SK-N-SH (cell line): ENCODE data around the gene NFE2. TPM values are rescaled to one million over a fixed set of nuclear protein-coding genes. Genes with fewer than 3 reads are reported as not detected.

Source experiments
- CTCF ChIA-PET: fragments of 300-600, 350-600 bp; formaldehyde crosslinking; extraction: SDS; loops from one replicate; lab custom pipeline; 2021; lab: Yijun Ruan, JAX
- POLR2A ChIA-PET: fragments of 350-600 bp; sonication (Branson Sonifier 250); formaldehyde crosslinking; extraction: SDS; loops from one replicate; lab custom pipeline; 2020; ENCODE audit warnings: antibody characterized with exemption, inconsistent platforms; lab: Yijun Ruan, JAX
- DNase-seq: peaks from one replicate; pipeline ENCODE4 v3.0.0; 2012
- H2AFZ ChIP-seq: fragments of 200-600 bp; sonication (generic); 2 replicates; pipeline ENCODE4 v1.8.1; 2016; ENCODE audit warnings: antibody characterized with exemption, mild to moderate bottlenecking, low read depth
- H3F3A ChIP-seq: fragments of 200-600 bp; sonication (generic); replicated peaks from 2 replicates; pipeline ENCODE3; 2016; ENCODE audit warnings: antibody characterized with exemption, mild to moderate bottlenecking; ENCODE audit not compliant: insufficient read depth
- H3K27ac ChIP-seq, 2 experiments: fragments of 200-500 bp in 1 of 2; fragments of 200-600 bp in 1 of 2; sonication (Bioruptor generic) in 1 of 2; sonication (generic), shearing (Covaris generic) in 1 of 2; 2 replicates each; pipeline versions ENCODE4 v1.5.1 to v1.6.1; 2014 to 2016; ENCODE audit warnings: low read depth in 2 of 2, inconsistent platforms in 1 of 2, low read length in 1 of 2, mild to moderate bottlenecking in 1 of 2, mixed read lengths in 1 of 2
- H3K27me3 ChIP-seq: fragments of 200-600 bp; sonication (generic), shearing (Covaris generic); 2 replicates; pipeline ENCODE4 v1.6.1; 2016; ENCODE audit warnings: mixed run types; ENCODE audit not compliant: insufficient read depth
- H3K36me3 ChIP-seq, 2 experiments: fragments of 200-500 bp in 1 of 2; fragments of 200-600 bp in 1 of 2; sonication (Bioruptor generic) in 1 of 2; sonication (generic) in 1 of 2; replicated peaks in 1 of 2; 2 replicates each; pipeline versions ENCODE3 to v1.5.1; 2014 to 2016; ENCODE audit warnings: low read length in 1 of 2, mild to moderate bottlenecking in 1 of 2; ENCODE audit not compliant: insufficient read depth in 2 of 2, control insufficient read depth in 1 of 2
- H3K4me1 ChIP-seq, 2 experiments: fragments of 200-500 bp in 1 of 2; fragments of 200-600 bp in 1 of 2; sonication (Bioruptor generic) in 1 of 2; sonication (generic), shearing (Covaris generic) in 1 of 2; 2 replicates each; pipeline versions ENCODE4 v1.5.1 to v1.6.1; 2014 to 2016; ENCODE audit warnings: low read depth in 1 of 2, low read length in 1 of 2, mixed run types in 1 of 2; ENCODE audit not compliant: insufficient read depth in 2 of 2, control insufficient read depth in 1 of 2
- H3K4me2 ChIP-seq: fragments of 200-600 bp; sonication (generic), shearing (Covaris generic); 2 replicates; pipeline ENCODE4 v1.6.1; 2017; ENCODE audit warnings: mixed run types
- H3K4me3 ChIP-seq, 2 experiments: fragments of 200-500 bp in 1 of 2; fragments of 200-600 bp in 1 of 2; sonication (Bioruptor generic) in 1 of 2; sonication (generic), shearing (Covaris generic) in 1 of 2; 2 replicates each; pipeline versions ENCODE4 v1.5.1 to v1.8.1; 2014 to 2016; ENCODE audit warnings: low read depth in 2 of 2, inconsistent platforms in 1 of 2, low read length in 1 of 2, mild to moderate bottlenecking in 1 of 2, mixed read lengths in 1 of 2, moderate library complexity in 1 of 2
- H3K79me2 ChIP-seq: fragments of 200-600 bp; sonication (generic); 2 replicates; pipeline ENCODE4 v1.8.1; 2017; ENCODE audit warnings: mild to moderate bottlenecking; ENCODE audit not compliant: insufficient read depth
- H3K9ac ChIP-seq: fragments of 200-600 bp; sonication (generic); 2 replicates; pipeline ENCODE4 v1.6.1; 2017; ENCODE audit warnings: mixed run types
- H3K9me2 ChIP-seq: fragments of 200-600 bp; sonication (generic); 2 replicates; pipeline ENCODE4 v1.6.1; 2017; ENCODE audit warnings: mixed run types
- H3K9me3 ChIP-seq: fragments of 200-600 bp; sonication (generic); 2 replicates; pipeline ENCODE4 v1.6.1; 2017; ENCODE audit warnings: mixed run types, mild to moderate bottlenecking, moderate library complexity
- H4K20me1 ChIP-seq: fragments of 200-600 bp; sonication (generic); 2 replicates; pipeline ENCODE4 v1.6.1; 2017; ENCODE audit warnings: mild to moderate bottlenecking, mixed run types; ENCODE audit not compliant: insufficient read depth
- EP300 ChIP-seq, 2 experiments: IDR thresholded peaks; 2 replicates each; pipeline versions ENCODE4 v1.4.0 to v1.6.1; 2012; ENCODE audit warnings: borderline replicate concordance in 1 of 2, low read depth in 1 of 2, low read length in 1 of 2
- FOSL2 ChIP-seq: IDR thresholded peaks from 2 replicates; pipeline ENCODE4 v1.4.0; 2012; ENCODE audit warnings: low read depth, mild to moderate bottlenecking, moderate library complexity, borderline replicate concordance
- GATA2 ChIP-seq: sonication (generic); formaldehyde crosslinking; IDR thresholded peaks from 2 replicates; pipeline ENCODE4 v1.5.0; 2020; ENCODE audit warnings: mild to moderate bottlenecking, missing genetic modification reagents
- JUND ChIP-seq: IDR thresholded peaks from 2 replicates; pipeline ENCODE4 v1.4.0; 2012
- MEF2A ChIP-seq: IDR thresholded peaks from 2 replicates; pipeline ENCODE4 v1.4.0; 2012; ENCODE audit warnings: low read depth, borderline replicate concordance
- MXI1 ChIP-seq: IDR thresholded peaks from 2 replicates; pipeline ENCODE4 v1.6.1; 2012; ENCODE audit warnings: mild to moderate bottlenecking, low read depth, low read length, improper control_type of control experiment
- NFIC ChIP-seq: IDR thresholded peaks from 2 replicates; pipeline ENCODE4 v1.4.0; 2012; ENCODE audit warnings: borderline replicate concordance
- NRF1 ChIP-seq: IDR thresholded peaks from 2 replicates; pipeline ENCODE4 v1.6.1; 2012; ENCODE audit warnings: low read depth, mild to moderate bottlenecking, low read length
- POLR2AphosphoS5 ChIP-seq: IDR thresholded peaks from 2 replicates; pipeline ENCODE4 v1.6.1; 2012; ENCODE audit warnings: low read depth, low read length
- RXRA ChIP-seq: IDR thresholded peaks from 2 replicates; pipeline ENCODE4 v1.4.0; 2012; ENCODE audit warnings: low read depth, mild to moderate bottlenecking, borderline replicate concordance
- SIN3A ChIP-seq: IDR thresholded peaks from 2 replicates; pipeline ENCODE4 v1.6.1; 2012; ENCODE audit warnings: low read depth, mild to moderate bottlenecking, low read length, moderate library complexity, borderline replicate concordance
- SMC3 ChIP-seq: IDR thresholded peaks from 2 replicates; pipeline ENCODE4 v1.6.1; 2012; ENCODE audit warnings: low read depth, low read length, improper control_type of control experiment
- TAF1 ChIP-seq: IDR thresholded peaks from 2 replicates; pipeline ENCODE4 v1.6.1; 2012; ENCODE audit warnings: low read depth, mild to moderate bottlenecking, low read length, moderate library complexity, borderline replicate concordance
- TCF12 ChIP-seq: IDR thresholded peaks from 2 replicates; pipeline ENCODE4 v1.4.0; 2012
- TEAD4 ChIP-seq: IDR thresholded peaks from 2 replicates; pipeline ENCODE4 v1.4.0; 2012; ENCODE audit warnings: mild to moderate bottlenecking, borderline replicate concordance; ENCODE audit not compliant: insufficient read depth
- YY1 ChIP-seq: IDR thresholded peaks from 2 replicates; pipeline ENCODE4 v1.4.0; 2012; ENCODE audit warnings: low read depth, mild to moderate bottlenecking
- WGBS: methylation state at CpG from one replicate; pipeline ENCODE4 v1.1.6; 2017; ENCODE audit warnings: low lambda C conversion rate; 5-methylcytosine and 5-hydroxymethylcytosine counted together
- polyA plus RNA-seq, 3 experiments: library from polyadenylated mRNA; depleted of rRNA; stranded (reverse); fragments of >200 nt; gene quantifications; 2 replicates each; pipeline ENCODE4 v1.2.3, GENCODE V29; 2012
- TF ChIP-seq, protein P1 (sequence below): fragments of 150-350 bp; IDR thresholded peaks from 2 replicates; pipeline ENCODE4 v1.6.1; 2017; ENCODE audit warnings: antibody characterized with exemption, low read length, low read depth, borderline replicate concordance
- TF ChIP-seq, protein P2 (sequence below): IDR thresholded peaks from 2 replicates; pipeline ENCODE4 v1.6.1; 2012; ENCODE audit warnings: mild to moderate bottlenecking, low read depth, low read length, moderate library complexity
- TF ChIP-seq, protein P3 (sequence below): IDR thresholded peaks from 2 replicates; pipeline ENCODE4; 2012
- TF ChIP-seq, protein P4 (sequence below): fragments of 150-350 bp; IDR thresholded peaks from 2 replicates; pipeline ENCODE4 v1.6.1; 2016; ENCODE audit warnings: mild to moderate bottlenecking, low read depth, low read length

Gene NFE2
- polyA plus RNA-seq, 1 of the 3 experiments (the other 2 are of a cell fraction), result 0.25 TPM

DNA sequence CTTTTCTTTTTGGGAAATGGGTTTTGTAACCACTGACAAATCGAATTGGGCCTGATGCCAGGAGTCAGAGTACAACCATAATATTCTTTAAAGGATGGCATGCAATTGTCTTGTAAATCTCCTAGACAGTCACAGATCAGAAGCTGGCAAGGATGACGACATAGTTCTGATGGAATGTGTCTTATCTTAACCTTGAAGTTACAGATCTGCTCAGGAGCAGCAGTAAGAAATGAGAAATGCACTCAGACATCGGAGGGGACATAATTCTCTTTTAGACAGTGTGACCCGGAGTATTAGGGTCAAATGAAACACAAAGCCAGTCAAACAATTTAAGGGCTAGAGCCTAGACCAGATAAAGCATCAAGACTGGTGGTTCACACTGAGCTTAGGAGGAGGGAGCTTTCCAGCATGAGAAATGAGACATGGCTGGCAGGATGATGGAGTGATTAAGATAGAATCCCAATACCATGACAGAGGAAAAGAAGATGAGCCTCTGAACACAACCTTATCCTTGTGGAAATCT is 38.4 kb downstream of the NFE2 start:
- H3K9me3 ChIP-seq, result no peaks in the 10 kb centered on the region
- H3K27me3 ChIP-seq, result no peaks in the 10 kb centered on the region
- CTCF ChIA-PET, result interaction anchor here (0.9 to 1.4 kb wide), 5 partner anchors 10 to 122 kb away, joined by 3 to 6 read pairs (median 3); partner anchors contain the start of gene ZNF385A
- no peaks in the 10 kb centered on the region for H4K20me1 ChIP-seq
- TF ChIP-seq NFIC (peak; percentile 76), MEF2A (no peak), GATA2 (CRISPR knock-in tag) (no peak), NRF1 (no peak), YY1 (no peak; the same call in 1 of the 2 replicates), JUND (peak; percentile 57), SMC3 (no peak; the same call in 1 of the 2 replicates), POLR2AphosphoS5 (peak; percentile 39; the same call in 1 of the 2 replicates), TAF1 (no peak), EP300 (IDR thresholded peaks at IDR 0.05; ENCODE audit: borderline replicate concordance in 1 of 2, low read depth in 1 of 2, low read length in 1 of 2) (peak in 1 of 2 experiments; percentile 65; a peak in 1 of 4 replicates), FOSL2 (0 out of 2 replicates have a peak, but pooled peaks have one; percentile 17), RXRA (peak; percentile 94; the same call in 1 of the 2 replicates), TCF12 (peak; percentile 80), MXI1 (no peak), TEAD4 (peak; percentile 65; the same call in 1 of the 2 replicates), SIN3A (0 out of 2 replicates have a peak, but pooled peaks have one; percentile 18)
- TF ChIP-seq, protein P1, sequence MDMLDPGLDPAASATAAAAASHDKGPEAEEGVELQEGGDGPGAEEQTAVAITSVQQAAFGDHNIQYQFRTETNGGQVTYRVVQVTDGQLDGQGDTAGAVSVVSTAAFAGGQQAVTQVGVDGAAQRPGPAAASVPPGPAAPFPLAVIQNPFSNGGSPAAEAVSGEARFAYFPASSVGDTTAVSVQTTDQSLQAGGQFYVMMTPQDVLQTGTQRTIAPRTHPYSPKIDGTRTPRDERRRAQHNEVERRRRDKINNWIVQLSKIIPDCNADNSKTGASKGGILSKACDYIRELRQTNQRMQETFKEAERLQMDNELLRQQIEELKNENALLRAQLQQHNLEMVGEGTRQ, result no peak
- TF ChIP-seq, protein P2, sequence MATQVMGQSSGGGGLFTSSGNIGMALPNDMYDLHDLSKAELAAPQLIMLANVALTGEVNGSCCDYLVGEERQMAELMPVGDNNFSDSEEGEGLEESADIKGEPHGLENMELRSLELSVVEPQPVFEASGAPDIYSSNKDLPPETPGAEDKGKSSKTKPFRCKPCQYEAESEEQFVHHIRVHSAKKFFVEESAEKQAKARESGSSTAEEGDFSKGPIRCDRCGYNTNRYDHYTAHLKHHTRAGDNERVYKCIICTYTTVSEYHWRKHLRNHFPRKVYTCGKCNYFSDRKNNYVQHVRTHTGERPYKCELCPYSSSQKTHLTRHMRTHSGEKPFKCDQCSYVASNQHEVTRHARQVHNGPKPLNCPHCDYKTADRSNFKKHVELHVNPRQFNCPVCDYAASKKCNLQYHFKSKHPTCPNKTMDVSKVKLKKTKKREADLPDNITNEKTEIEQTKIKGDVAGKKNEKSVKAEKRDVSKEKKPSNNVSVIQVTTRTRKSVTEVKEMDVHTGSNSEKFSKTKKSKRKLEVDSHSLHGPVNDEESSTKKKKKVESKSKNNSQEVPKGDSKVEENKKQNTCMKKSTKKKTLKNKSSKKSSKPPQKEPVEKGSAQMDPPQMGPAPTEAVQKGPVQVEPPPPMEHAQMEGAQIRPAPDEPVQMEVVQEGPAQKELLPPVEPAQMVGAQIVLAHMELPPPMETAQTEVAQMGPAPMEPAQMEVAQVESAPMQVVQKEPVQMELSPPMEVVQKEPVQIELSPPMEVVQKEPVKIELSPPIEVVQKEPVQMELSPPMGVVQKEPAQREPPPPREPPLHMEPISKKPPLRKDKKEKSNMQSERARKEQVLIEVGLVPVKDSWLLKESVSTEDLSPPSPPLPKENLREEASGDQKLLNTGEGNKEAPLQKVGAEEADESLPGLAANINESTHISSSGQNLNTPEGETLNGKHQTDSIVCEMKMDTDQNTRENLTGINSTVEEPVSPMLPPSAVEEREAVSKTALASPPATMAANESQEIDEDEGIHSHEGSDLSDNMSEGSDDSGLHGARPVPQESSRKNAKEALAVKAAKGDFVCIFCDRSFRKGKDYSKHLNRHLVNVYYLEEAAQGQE, result 0 out of 2 replicates have a peak, but pooled peaks have one; percentile 24
- TF ChIP-seq, protein P3, sequence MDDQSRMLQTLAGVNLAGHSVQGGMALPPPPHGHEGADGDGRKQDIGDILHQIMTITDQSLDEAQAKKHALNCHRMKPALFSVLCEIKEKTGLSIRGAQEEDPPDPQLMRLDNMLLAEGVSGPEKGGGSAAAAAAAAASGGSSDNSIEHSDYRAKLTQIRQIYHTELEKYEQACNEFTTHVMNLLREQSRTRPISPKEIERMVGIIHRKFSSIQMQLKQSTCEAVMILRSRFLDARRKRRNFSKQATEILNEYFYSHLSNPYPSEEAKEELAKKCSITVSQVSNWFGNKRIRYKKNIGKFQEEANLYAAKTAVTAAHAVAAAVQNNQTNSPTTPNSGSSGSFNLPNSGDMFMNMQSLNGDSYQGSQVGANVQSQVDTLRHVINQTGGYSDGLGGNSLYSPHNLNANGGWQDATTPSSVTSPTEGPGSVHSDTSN, result peak; percentile 90
- TF ChIP-seq, protein P4, sequence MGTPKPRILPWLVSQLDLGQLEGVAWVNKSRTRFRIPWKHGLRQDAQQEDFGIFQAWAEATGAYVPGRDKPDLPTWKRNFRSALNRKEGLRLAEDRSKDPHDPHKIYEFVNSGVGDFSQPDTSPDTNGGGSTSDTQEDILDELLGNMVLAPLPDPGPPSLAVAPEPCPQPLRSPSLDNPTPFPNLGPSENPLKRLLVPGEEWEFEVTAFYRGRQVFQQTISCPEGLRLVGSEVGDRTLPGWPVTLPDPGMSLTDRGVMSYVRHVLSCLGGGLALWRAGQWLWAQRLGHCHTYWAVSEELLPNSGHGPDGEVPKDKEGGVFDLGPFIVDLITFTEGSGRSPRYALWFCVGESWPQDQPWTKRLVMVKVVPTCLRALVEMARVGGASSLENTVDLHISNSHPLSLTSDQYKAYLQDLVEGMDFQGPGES, result no peak
- TF ChIP-seq, all 33 proteins: peak for 11
- Histone ChIP-seq H3K79me2 (peaks cover 81% of the 10 kb centered on the region), H3K9ac (peak overlapping the region; percentile 55), H3K4me3 (no peak overlapping the region), H2AFZ (no peak overlapping the region), H3K27ac (peak overlapping the region; percentile 78 to 99), H3K4me2 (peak overlapping the region; percentile 42), H3K4me1 (peaks cover 29 to 44% of the 10 kb centered on the region in 2 experiments), H3F3A (peaks cover 57% of the 10 kb centered on the region), H3K36me3 (peaks cover 0 to under 1% of the 10 kb centered on the region in 2 experiments), H3K9me2 (no peaks in the 10 kb centered on the region)
- 5% methylated on average over 4 of the region's 4 CpGs for WGBS
- DNase-seq, result no peak
- POLR2A ChIA-PET, result interaction anchor here (0.5 to 4.7 kb wide), 2 partner anchors 9 to 18 kb away, joined by 3 to 36 read pairs; partner anchors contain the start of genes CBX5 and HNRNPA1
